Measurements from ENCODE around the gene PIGH. TPM values are rescaled to one million over a fixed set of nuclear protein-coding genes. Genes with fewer than 3 reads are reported as not detected.

PIGH gene
- total and polyA plus RNA-seq, 2 experiments from 2014 or later, result 64.4 to 75.8 TPM

GRCh38 chr14:67584978-67585377 lies 15.1 kb downstream of the PIGH start:
- Histone ChIP-seq H3K79me2 (no peaks in the 10 kb centered on the region), H2AFZ (no peak overlapping the region), H3K9me2 (replicated peaks; ENCODE audit: insufficient read depth) (no peaks in the 10 kb centered on the region), H4K20me1 (ENCODE audit: insufficient read depth, poor library complexity, severe bottlenecking) (no peaks in the 10 kb centered on the region), H3K36me3 (replicated peaks; ENCODE audit: insufficient read depth, low read depth) (no peaks in the 10 kb centered on the region), H3K4me3 (no peak overlapping the region), H3K9me3 (ENCODE audit: low read depth) (no peaks in the 10 kb centered on the region), H3K4me2 (no peak overlapping the region), H3K4me1 (ENCODE audit: insufficient read depth) (peaks cover 29% of the 10 kb centered on the region), H3K27ac (no peak overlapping the region), H3K27me3 (no peaks in the 10 kb centered on the region)
- WGBS (ENCODE audit: low lambda C conversion rate, missing lambda C conversion rate), result 78% methylated on average over 3 of the region's 3 CpGs
- no peak for DNase-seq (ENCODE audit: low spot score)
- TF ChIP-seq CTCF (IDR thresholded peaks at IDR 0.05; ENCODE audit: poor library complexity), result no peak
- TF ChIP-seq EZH2phosphoT487 (IDR thresholded peaks at IDR 0.05; ENCODE audit: low read depth, severe bottlenecking, unreplicated experiment), result no peak
- no peak for TF ChIP-seq EZH2 (IDR thresholded peaks at IDR 0.05; ENCODE audit: borderline replicate concordance)

- WGBS (ENCODE audit: low lambda C conversion rate, missing lambda C conversion rate), result 90% methylated on average over 6 of the region's 6 CpGs
- H2AFZ ChIP-seq, result no peak overlapping the region
- H3K79me2 ChIP-seq, result no peaks in the 10 kb centered on the region
- no peaks in the 10 kb centered on the region for H3K27me3 ChIP-seq
- no peak overlapping the region for H3K4me2 ChIP-seq
- H3K36me3 ChIP-seq (replicated peaks; ENCODE audit: insufficient read depth, low read depth), result no peaks in the 10 kb centered on the region
- H3K9me3 ChIP-seq (ENCODE audit: low read depth), result no peaks in the 10 kb centered on the region
- no peaks in the 10 kb centered on the region for H4K20me1 ChIP-seq (ENCODE audit: insufficient read depth, poor library complexity, severe bottlenecking)
- H3K4me3 ChIP-seq, result no peak overlapping the region
- H3K27ac ChIP-seq, result no peak overlapping the region
- DNase-seq (ENCODE audit: low spot score), result peak; percentile 67
- TF ChIP-seq EZH2 (IDR thresholded peaks at IDR 0.05; ENCODE audit: borderline replicate concordance) (no peak), CTCF (IDR thresholded peaks at IDR 0.05; ENCODE audit: poor library complexity) (peak; percentile 68)
- H3K4me1 ChIP-seq (ENCODE audit: insufficient read depth), result peaks cover 28% of the 10 kb centered on the region
- no peaks in the 10 kb centered on the region for H3K9me2 ChIP-seq (replicated peaks; ENCODE audit: insufficient read depth)
Measured at GRCh38 chr14:67583711-67584644, 16.1 kb downstream of the PIGH start.

GRCh38 chr14:67582061-67582460 lies 18.0 kb downstream of the PIGH start:
- no peaks in the 10 kb centered on the region for H3K27me3 ChIP-seq
- H2AFZ ChIP-seq, result no peak overlapping the region
- peaks cover 15% of the 10 kb centered on the region for H3K4me1 ChIP-seq (ENCODE audit: insufficient read depth)
- no peak overlapping the region for H3K4me2 ChIP-seq
- H3K9me2 ChIP-seq (replicated peaks; ENCODE audit: insufficient read depth), result no peaks in the 10 kb centered on the region
- H3K36me3 ChIP-seq (replicated peaks; ENCODE audit: insufficient read depth, low read depth), result no peaks in the 10 kb centered on the region
- no peaks in the 10 kb centered on the region for H3K79me2 ChIP-seq
- H3K27ac ChIP-seq, result peak overlapping the region; percentile 83
- no peaks in the 10 kb centered on the region for H4K20me1 ChIP-seq (ENCODE audit: insufficient read depth, poor library complexity, severe bottlenecking)
- H3K4me3 ChIP-seq, result no peak overlapping the region
- H3K9me3 ChIP-seq (ENCODE audit: low read depth), result no peaks in the 10 kb centered on the region
- no peak for DNase-seq (ENCODE audit: low spot score)
- TF ChIP-seq EZH2 (IDR thresholded peaks at IDR 0.05; ENCODE audit: borderline replicate concordance), result no peak
- TF ChIP-seq EZH2phosphoT487 (IDR thresholded peaks at IDR 0.05; ENCODE audit: low read depth, severe bottlenecking, unreplicated experiment), result no peak
- no peak for TF ChIP-seq CTCF (IDR thresholded peaks at IDR 0.05; ENCODE audit: poor library complexity)
- 79% methylated on average over 7 of the region's 7 CpGs for WGBS (ENCODE audit: low lambda C conversion rate, missing lambda C conversion rate)

All from hepatocyte (in vitro differentiated cells).